Kidney (tissue), 14 donors: ENCODE results near the gene SCIN. TPM values are rescaled to one million over a fixed set of nuclear protein-coding genes. Genes with fewer than 3 reads are reported as not detected.

Experiments used
- DNase-seq, 5 donors: peaks; one replicate each; pipeline ENCODE4 v3.0.0-alpha.2; 2013 to 2020
- FAIRE-seq: peaks from 2 replicates; lab custom pipeline; 2012; peaks lifted over from hg19 to GRCh38; lab: Jason Lieb, UNC
- H3K27ac ChIP-seq, 2 donors: one replicate each; pipeline ENCODE4 v1.7.0; 2013; ENCODE audit warnings: low read depth in 2 of 2, low read length in 2 of 2, inconsistent platforms in 1 of 2
- H3K27me3 ChIP-seq: one replicate; pipeline ENCODE4 v1.7.1; 2013; ENCODE audit warnings: low read length, inconsistent platforms; ENCODE audit not compliant: control insufficient read depth, insufficient read depth
- H3K36me3 ChIP-seq, 3 donors: one replicate each; pipeline versions ENCODE4 v1.7.0 to v1.7.1; 2013; ENCODE audit warnings: low read length in 3 of 3, control low read depth in 1 of 3, inconsistent platforms in 1 of 3; ENCODE audit not compliant: insufficient read depth in 3 of 3, control insufficient read depth in 2 of 3
- H3K4me1 ChIP-seq, 3 donors: one replicate each; pipeline versions ENCODE4 v1.7.0 to v1.7.1; 2013; ENCODE audit warnings: low read length in 3 of 3, inconsistent platforms in 1 of 3, low read depth in 1 of 3; ENCODE audit not compliant: control insufficient read depth in 2 of 3, insufficient read depth in 2 of 3
- H3K4me3 ChIP-seq, 3 donors: one replicate each; pipeline versions ENCODE4 v1.7.0 to v1.8.1; 2013; ENCODE audit warnings: low read length in 3 of 3, control low read depth in 1 of 3, inconsistent platforms in 1 of 3
- H3K9ac ChIP-seq, 3 donors: one replicate each; pipeline versions ENCODE4 v1.7.0 to v1.7.1; 2013; ENCODE audit warnings: low read length in 3 of 3, control low read depth in 1 of 3, inconsistent platforms in 1 of 3
- H3K9me3 ChIP-seq, 3 donors: one replicate each; pipeline versions ENCODE4 v1.7.0 to v1.7.1; 2013; ENCODE audit warnings: low read length in 3 of 3, control low read depth in 1 of 3, inconsistent platforms in 1 of 3; ENCODE audit not compliant: control insufficient read depth in 2 of 3, insufficient read depth in 1 of 3
- CTCF ChIP-seq: IDR thresholded peaks from 3 replicates; pipeline ENCODE4 v1.5.1; 2012; ENCODE audit warnings: mild to moderate bottlenecking, moderate library complexity, borderline replicate concordance; ENCODE audit not compliant: insufficient read depth; ENCODE audit errors: extremely low read depth
- intact Hi-C: fragments of 100-400 bp; cut with DNase I; formaldehyde crosslinking; loops from one replicate; pipeline ENCODE4 v1.11.1; 2022
- polyA plus RNA-seq: library from polyadenylated mRNA; stranded (reverse); fragments of 350-450 nt; fragmentation: Illumina TruSeq; extraction: RNeasy Lipid Tissue Mini Kit (QIAGEN cat#74804); gene quantifications from one replicate; pipeline ENCODE4 v1.2.3, GENCODE V29; 2014; ENCODE audit warnings: low read depth, low replicate concordance; ENCODE audit not compliant: insufficient read depth
- total RNA-seq: library from RNA; stranded (reverse); fragmentation: NEBNext Ultra II Directional; extraction: Animal tissue kit (Norgen Biotek cat#: 25700); gene quantifications from one replicate; pipeline ENCODE4 v1.2.1, GENCODE V29; 2021
- donor health status: control.
- donor health status: control.
- donor health status: control.
- donor health status: control.
- donor health status: control.
- donor health status: DM: yes; HTN: yes; CAD: no.
- donor health status: Normal renal cell carcinoma (clear cell type).

The SCIN gene
- total and polyA plus RNA-seq, 2 donors from 2014 or later = 62.8 to 141 TPM

GRCh38 chr7:12529971-12530710, 40.4 kb upstream of the SCIN start:
- no peaks in the 10 kb centered on the region for H3K27me3 ChIP-seq
- DNase-seq (no peak), FAIRE-seq (no peak)
- no peaks in the 10 kb centered on the region for H3K9me3 ChIP-seq
- no peaks in the 10 kb centered on the region for H3K36me3 ChIP-seq
- no peaks in the 10 kb centered on the region for H3K4me1 ChIP-seq
- no peak for TF ChIP-seq CTCF
- H3K4me3 ChIP-seq = no peak overlapping the region
- H3K9ac ChIP-seq = no peak overlapping the region
- intact Hi-C loops = loop anchor here (10.0 kb wide), 1 partner anchor 95 kb away; no protein-coding TSS in a partner anchor
- no peak overlapping the region for H3K27ac ChIP-seq

DNA sequence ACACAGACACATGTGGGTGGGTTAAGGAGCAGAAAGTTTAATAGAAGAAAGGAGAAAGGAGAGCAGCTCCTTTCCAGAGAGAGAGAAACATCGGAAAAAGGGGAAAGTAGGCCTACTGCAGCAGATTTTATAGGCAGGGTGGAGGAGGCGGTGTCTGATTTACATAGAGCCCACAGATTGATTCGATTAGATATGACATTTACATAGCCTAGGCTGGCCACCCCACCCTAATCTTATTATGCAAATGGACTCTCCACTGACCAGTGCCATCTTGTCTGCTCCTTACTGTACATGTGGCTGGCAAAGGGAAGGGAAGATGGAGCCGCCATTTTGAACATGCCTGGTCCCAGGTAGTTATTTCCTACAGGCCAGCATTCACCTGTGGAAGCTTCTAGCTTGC, 38.7 kb upstream of the SCIN start:
- Histone ChIP-seq H3K9ac (no peak overlapping the region), H3K9me3 (no peaks in the 10 kb centered on the region), H3K4me3 (no peak overlapping the region), H3K27me3 (no peaks in the 10 kb centered on the region), H3K4me1 (no peaks in the 10 kb centered on the region), H3K27ac (no peak overlapping the region), H3K36me3 (no peaks in the 10 kb centered on the region)
- intact Hi-C loops = loop anchor here (10.0 kb wide), 1 partner anchor 93 kb away; no protein-coding TSS in a partner anchor
- DNase-seq (no peak), FAIRE-seq (no peak)
- no peak for TF ChIP-seq CTCF

DNA sequence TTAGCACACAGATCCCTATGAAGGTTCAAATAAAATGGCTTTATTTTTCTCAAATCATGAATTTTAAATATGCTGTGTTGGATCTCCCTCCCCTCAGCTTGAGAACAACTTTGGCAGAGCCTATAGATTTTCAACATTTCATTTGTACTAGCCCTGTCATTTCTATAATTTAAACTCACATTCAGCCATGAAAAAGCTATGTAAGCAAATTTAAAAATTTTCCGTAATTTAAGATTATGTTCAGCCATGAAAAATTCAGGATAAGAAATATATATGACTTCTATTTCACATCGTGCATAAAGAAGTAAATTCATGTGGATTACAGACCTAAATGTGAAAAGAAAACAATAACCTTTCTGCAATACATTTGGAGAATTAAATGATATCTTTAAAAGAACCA, 36.5 kb upstream of the SCIN start:
- no peaks in the 10 kb centered on the region for H3K27me3 ChIP-seq
- TF ChIP-seq CTCF = no peak
- H3K9me3 ChIP-seq = no peaks in the 10 kb centered on the region
- H3K9ac ChIP-seq = no peak overlapping the region
- FAIRE-seq (no peak), DNase-seq (no peak)
- intact Hi-C loops = loop anchor here (10.0 kb wide), 1 partner anchor 91 kb away; no protein-coding TSS in a partner anchor
- no peaks in the 10 kb centered on the region for H3K4me1 ChIP-seq
- no peaks in the 10 kb centered on the region for H3K36me3 ChIP-seq
- no peak overlapping the region for H3K4me3 ChIP-seq
- H3K27ac ChIP-seq = no peak overlapping the region
